Caco-2 (cell line): ENCODE data around the gene ESPL1. TPM values are rescaled to one million over a fixed set of nuclear protein-coding genes. Genes with fewer than 3 reads are reported as not detected.
A peak's percentile ranks its signal among the peaks of the same experiment; 100 is the strongest.

ENCODE experiments used
- BruUV-seq: library from RNA; stranded (reverse); fragments of 400-500 nt; replicated peaks from 2 replicates; lab custom pipeline; 2021; lab: Mats Ljungman, UMichigan
- CTCF ChIA-PET: fragments of 300-600 bp; sonication (Branson Sonifier 250); formaldehyde crosslinking; loops from one replicate; lab custom pipeline; 2022; ENCODE audit warnings: antibody characterized with exemption; lab: Charles Lee
- POLR2A ChIA-PET: fragments of 300-600 bp; sonication (Branson Sonifier 250); formaldehyde crosslinking; loops from one replicate; lab custom pipeline; 2022; ENCODE audit warnings: antibody characterized with exemption; lab: Charles Lee
- DNase-seq, 2 experiments: peaks; one replicate each; pipeline versions ENCODE4 v3.0.0 to v3.0.0-alpha.2; 2020 to 2022
- H3K27me3 ChIP-seq: replicated peaks from 2 replicates; pipeline ENCODE4 v1.6.0; 2011; ENCODE audit warnings: low read length; ENCODE audit not compliant: control insufficient read depth, insufficient read depth
- H3K36me3 ChIP-seq: 2 replicates; pipeline ENCODE4 v1.5.1; 2011; ENCODE audit warnings: low read length; ENCODE audit not compliant: control insufficient read depth, insufficient read depth
- H3K4me1 ChIP-seq: fragments of 250-450 bp; sonication (Bioruptor Pico); 2 replicates; pipeline ENCODE4 v1.5.1; 2020; ENCODE audit warnings: mild to moderate bottlenecking
- H3K4me3 ChIP-seq: 2 replicates; pipeline ENCODE4 v1.5.1; 2011; ENCODE audit warnings: low read depth, mild to moderate bottlenecking, control low read depth, low read length
- H3K9me3 ChIP-seq: fragments of 250-450 bp; sonication (Bioruptor Pico); 2 replicates; pipeline ENCODE4 v1.5.1; 2020; ENCODE audit warnings: mild to moderate bottlenecking, moderate library complexity
- H3K27ac Mint-ChIP-seq: one replicate; pipeline ENCODE4 v1.8.0; 2022; ENCODE audit warnings: mixed read lengths; ENCODE audit not compliant: unreplicated experiment
- H3K27me3 Mint-ChIP-seq: one replicate; pipeline ENCODE4 v1.8.0; 2022; ENCODE audit warnings: mixed read lengths; ENCODE audit not compliant: insufficient read depth, unreplicated experiment
- H3K36me3 Mint-ChIP-seq: one replicate; pipeline ENCODE4 v1.8.0; 2022; ENCODE audit warnings: mild to moderate bottlenecking, mixed read lengths; ENCODE audit not compliant: insufficient read depth, unreplicated experiment
- H3K4me1 Mint-ChIP-seq: one replicate; pipeline ENCODE4 v1.8.0; 2022; ENCODE audit warnings: low read depth, mixed read lengths; ENCODE audit not compliant: unreplicated experiment
- H3K4me3 Mint-ChIP-seq: one replicate; pipeline ENCODE4 v1.8.0; 2022; ENCODE audit warnings: mild to moderate bottlenecking, moderate library complexity, mixed read lengths; ENCODE audit not compliant: unreplicated experiment
- H3K9me3 Mint-ChIP-seq: one replicate; pipeline ENCODE4 v1.8.0; 2022; ENCODE audit warnings: mixed read lengths; ENCODE audit not compliant: unreplicated experiment
- intact Hi-C: fragments of 100-400 bp; cut with micrococcal nuclease; formaldehyde crosslinking; loops from one replicate; pipeline ENCODE4 v1.10.0; 2022; ENCODE audit not compliant: unreplicated experiment
- total RNA-seq: library from RNA; stranded (reverse); gene quantifications from 2 replicates; pipeline ENCODE4 v1.2.3, GENCODE V29; 2022
- TF ChIP-seq, protein P1 (sequence below), 2 experiments: fragments of 200-600 bp in 1 of 2; IDR thresholded peaks; 1 replicate in 1 of 2; 2 replicates in 1 of 2; pipeline versions ENCODE4 v1.5.1 to v1.8.0; 2011 to 2022; ENCODE audit warnings: antibody characterized with exemption in 1 of 2, control low read depth in 1 of 2, inconsistent platforms in 1 of 2, low read depth in 1 of 2, low read length in 1 of 2, mild to moderate bottlenecking in 1 of 2, moderate library complexity in 1 of 2; ENCODE audit not compliant: insufficient read depth in 1 of 2, severe bottlenecking in 1 of 2, unreplicated experiment in 1 of 2

The ESPL1 gene
- total RNA-seq, 1 experiment from 2014 or later, result 32.3 TPM

DNA sequence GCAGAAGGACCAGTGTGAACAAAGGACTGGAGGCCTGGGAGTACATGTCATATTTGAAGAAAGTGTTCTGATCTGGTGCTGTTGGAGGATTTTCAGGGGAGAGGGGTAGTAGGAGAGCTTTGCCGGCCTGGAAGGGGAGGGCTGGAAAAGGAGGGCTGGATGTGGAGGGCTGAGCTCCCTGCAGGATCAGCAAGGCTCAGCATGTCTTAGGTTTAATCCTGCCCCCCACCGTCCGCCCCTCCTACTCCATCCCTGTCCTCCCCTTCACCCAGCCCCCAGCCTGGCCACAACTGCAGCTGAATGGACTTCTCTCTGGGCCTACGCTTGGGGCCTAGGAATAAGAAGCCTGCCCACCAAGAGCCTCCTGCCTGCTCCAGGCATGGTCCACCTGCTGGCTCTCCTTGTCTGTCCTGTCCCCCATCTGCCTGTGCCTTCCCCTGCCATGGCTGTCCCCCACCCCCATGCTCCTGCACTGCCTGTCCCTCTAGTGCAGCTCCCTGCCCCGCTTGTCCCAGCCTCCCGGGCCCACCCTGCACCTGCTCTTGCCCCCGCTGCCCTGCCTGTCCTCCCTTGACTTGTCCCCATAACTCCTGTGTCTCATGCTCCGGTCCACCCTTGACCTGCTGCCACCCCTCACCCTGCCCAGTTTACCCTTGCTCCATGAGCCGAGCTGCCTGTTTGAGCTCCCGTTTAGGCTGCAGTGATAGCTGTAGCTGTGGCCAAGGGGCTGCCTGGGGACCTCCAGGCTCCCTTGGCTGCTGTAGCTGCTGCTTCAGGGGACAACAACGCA is 26.3 kb upstream of the ESPL1 start:
- H3K27ac Mint-ChIP-seq, result no peak overlapping the region
- no TSS peak for BruUV-seq
- H3K36me3 Mint-ChIP-seq, result no peaks in the 10 kb centered on the region

DNA sequence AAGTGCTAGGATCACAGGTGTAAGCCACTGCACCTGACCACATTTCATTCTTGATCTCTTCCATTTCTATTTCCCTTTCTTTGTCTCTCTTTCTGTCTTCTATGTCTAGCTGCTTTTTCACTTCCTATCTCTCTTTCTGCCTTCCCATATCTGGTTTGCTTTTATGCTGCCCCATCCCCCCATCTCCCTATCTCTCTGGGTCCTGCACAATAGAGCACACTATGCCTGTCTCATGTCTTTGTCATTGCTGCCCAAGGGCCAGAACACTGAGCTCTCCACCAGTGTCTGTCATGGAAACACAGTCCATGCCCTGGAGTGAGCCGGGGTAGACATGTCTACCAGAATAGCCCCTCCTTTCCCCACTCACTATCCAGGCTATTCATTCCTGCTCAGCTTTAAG is 23.8 kb upstream of the ESPL1 start:
- ChIA-PET CTCF (interaction anchor here (0.5 to 2.1 kb wide), 2 partner anchors 30 to 774 kb away, joined by 4 to 9 read pairs; no protein-coding TSS in a partner anchor), POLR2A (no interaction called here)
- H3K9me3 ChIP-seq, result no peaks in the 10 kb centered on the region
- BruUV-seq, result no TSS peak
- Mint-ChIP-seq H3K9me3 (no peaks in the 10 kb centered on the region), H3K4me3 (peak overlapping the region; percentile 49), H3K27me3 (peaks cover 3% of the 10 kb centered on the region), H3K4me1 (peaks cover 17% of the 10 kb centered on the region), H3K27ac (no peak overlapping the region), H3K36me3 (no peaks in the 10 kb centered on the region)
- intact Hi-C loops, result no loop called here
- TF ChIP-seq, protein P1, sequence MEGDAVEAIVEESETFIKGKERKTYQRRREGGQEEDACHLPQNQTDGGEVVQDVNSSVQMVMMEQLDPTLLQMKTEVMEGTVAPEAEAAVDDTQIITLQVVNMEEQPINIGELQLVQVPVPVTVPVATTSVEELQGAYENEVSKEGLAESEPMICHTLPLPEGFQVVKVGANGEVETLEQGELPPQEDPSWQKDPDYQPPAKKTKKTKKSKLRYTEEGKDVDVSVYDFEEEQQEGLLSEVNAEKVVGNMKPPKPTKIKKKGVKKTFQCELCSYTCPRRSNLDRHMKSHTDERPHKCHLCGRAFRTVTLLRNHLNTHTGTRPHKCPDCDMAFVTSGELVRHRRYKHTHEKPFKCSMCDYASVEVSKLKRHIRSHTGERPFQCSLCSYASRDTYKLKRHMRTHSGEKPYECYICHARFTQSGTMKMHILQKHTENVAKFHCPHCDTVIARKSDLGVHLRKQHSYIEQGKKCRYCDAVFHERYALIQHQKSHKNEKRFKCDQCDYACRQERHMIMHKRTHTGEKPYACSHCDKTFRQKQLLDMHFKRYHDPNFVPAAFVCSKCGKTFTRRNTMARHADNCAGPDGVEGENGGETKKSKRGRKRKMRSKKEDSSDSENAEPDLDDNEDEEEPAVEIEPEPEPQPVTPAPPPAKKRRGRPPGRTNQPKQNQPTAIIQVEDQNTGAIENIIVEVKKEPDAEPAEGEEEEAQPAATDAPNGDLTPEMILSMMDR (IDR thresholded peaks at IDR 0.05; ENCODE audit: insufficient read depth in 1 of 2, low read depth in 1 of 2, low read length in 1 of 2, severe bottlenecking in 1 of 2, unreplicated experiment in 1 of 2), result no peak
- H3K4me3 ChIP-seq, result no peak overlapping the region
- no peaks in the 10 kb centered on the region for H3K36me3 ChIP-seq
- H3K27me3 ChIP-seq, result no peaks in the 10 kb centered on the region
- DNase-seq, result no peak
- no peaks in the 10 kb centered on the region for H3K4me1 ChIP-seq

More for the DNA sequence above, 26.3 kb upstream of the ESPL1 start:
- Histone ChIP-seq H3K4me1 (no peaks in the 10 kb centered on the region), H3K4me3 (no peak overlapping the region), H3K9me3 (no peaks in the 10 kb centered on the region), H3K27me3 (no peaks in the 10 kb centered on the region), H3K36me3 (no peaks in the 10 kb centered on the region)
- Mint-ChIP-seq H3K9me3 (no peaks in the 10 kb centered on the region), H3K4me1 (peaks cover 17% of the 10 kb centered on the region), H3K27me3 (peaks cover 3% of the 10 kb centered on the region), H3K4me3 (no peak overlapping the region)
- CTCF ChIA-PET, result interaction anchor here (0.6 to 1.6 kb wide), 3 partner anchors 9 to 978 kb away, joined by 4 to 8 read pairs (median 6); no protein-coding TSS in a partner anchor
- POLR2A ChIA-PET, result no interaction called here
- TF ChIP-seq, protein P1 (IDR thresholded peaks at IDR 0.05; ENCODE audit: insufficient read depth in 1 of 2, low read depth in 1 of 2, low read length in 1 of 2, severe bottlenecking in 1 of 2, unreplicated experiment in 1 of 2), result no peak
- DNase-seq, result no peak
- intact Hi-C loops, result no loop called here

DNA sequence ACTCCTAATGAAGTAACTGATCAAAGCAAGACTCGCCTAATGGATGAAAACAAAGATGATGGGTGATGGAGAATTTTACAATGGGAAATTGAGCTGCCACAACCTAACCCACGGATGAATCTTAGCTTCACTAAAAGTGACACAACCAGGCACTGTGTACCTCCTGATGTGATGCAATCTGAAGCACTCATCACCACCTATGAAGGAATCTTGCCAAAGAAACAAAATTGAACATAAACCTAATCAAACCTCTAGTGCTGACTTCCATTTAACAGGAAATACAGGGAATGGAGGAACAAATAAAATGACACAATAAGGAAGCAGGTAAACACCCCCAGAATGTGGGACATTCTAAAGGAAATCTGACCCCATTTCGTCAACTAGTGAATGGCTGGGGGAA is 22.8 kb upstream of the ESPL1 start:
- TF ChIP-seq, protein P1 (IDR thresholded peaks at IDR 0.05; ENCODE audit: insufficient read depth in 1 of 2, low read depth in 1 of 2, low read length in 1 of 2, severe bottlenecking in 1 of 2, unreplicated experiment in 1 of 2), result no peak
- BruUV-seq, result no TSS peak
- H3K4me1 ChIP-seq, result 0 out of 2 replicates have a peak, but pooled peaks cover 4% of the 10 kb centered on the region
- intact Hi-C loops, result no loop called here
- Mint-ChIP-seq H3K9me3 (no peaks in the 10 kb centered on the region), H3K27me3 (peaks cover 3% of the 10 kb centered on the region), H3K27ac (no peak overlapping the region), H3K36me3 (no peaks in the 10 kb centered on the region), H3K4me3 (no peak overlapping the region), H3K4me1 (peaks cover 12% of the 10 kb centered on the region)
- ChIA-PET CTCF (no interaction called here), POLR2A (no interaction called here)
- no peak overlapping the region for H3K4me3 ChIP-seq
- H3K36me3 ChIP-seq, result no peaks in the 10 kb centered on the region
- H3K9me3 ChIP-seq, result no peaks in the 10 kb centered on the region
- DNase-seq, result no peak
- H3K27me3 ChIP-seq, result no peaks in the 10 kb centered on the region
